HepG2 (cell line): ENCODE measurements around the gene ZFAND3.

Source experiments
- BRF2 ChIP-seq: sonication (generic); formaldehyde crosslinking; IDR thresholded peaks from 2 replicates; pipeline ENCODE4 v1.8.1; 2022; ENCODE audit warnings: mild to moderate bottlenecking, missing genetic modification reagents
- CTCF ChIP-seq: sonication (generic); formaldehyde crosslinking; IDR thresholded peaks from 2 replicates; pipeline ENCODE4 v1.5.0; 2020; ENCODE audit warnings: mild to moderate bottlenecking, missing genetic modification reagents, moderate library complexity
- FOXP4 ChIP-seq: sonication (generic); formaldehyde crosslinking; IDR thresholded peaks from 2 replicates; pipeline ENCODE4 v1.4.0; 2020; ENCODE audit warnings: missing genetic modification reagents
- NFIB ChIP-seq: sonication (generic); formaldehyde crosslinking; IDR thresholded peaks from 2 replicates; pipeline ENCODE4 v1.9.0; 2021; ENCODE audit warnings: missing genetic modification reagents, mild to moderate bottlenecking, borderline replicate concordance
- NFIC ChIP-seq: IDR thresholded peaks from 2 replicates; pipeline ENCODE4 v1.6.1; 2012; ENCODE audit warnings: mild to moderate bottlenecking, low read length, inconsistent platforms
- PHF5A ChIP-seq: IDR thresholded peaks from one replicate; pipeline ENCODE4 v1.6.1; 2018; ENCODE audit warnings: low read depth, missing genetic modification reagents; ENCODE audit not compliant: unreplicated experiment
- SMC3 ChIP-seq: IDR thresholded peaks from 2 replicates; pipeline ENCODE4 v1.6.1; 2011; ENCODE audit warnings: low read length, improper control_type of control experiment
- SNRNP70 ChIP-seq: fragments of 200-400 bp; formaldehyde crosslinking; IDR thresholded peaks from 2 replicates; pipeline ENCODE4 v1.6.1; 2017; ENCODE audit warnings: mild to moderate bottlenecking, low read depth, low read length, moderate library complexity
- THRA ChIP-seq: sonication (generic); formaldehyde crosslinking; IDR thresholded peaks from 2 replicates; pipeline ENCODE4 v1.4.0; 2020; ENCODE audit warnings: missing genetic modification reagents, borderline replicate concordance
- ZNF232 ChIP-seq: sonication (generic); formaldehyde crosslinking; IDR thresholded peaks from 2 replicates; pipeline ENCODE4 v1.4.0; 2020; ENCODE audit warnings: missing genetic modification reagents, borderline replicate concordance
- ZNF317 ChIP-seq: sonication (generic); formaldehyde crosslinking; IDR thresholded peaks from 2 replicates; pipeline ENCODE4 v1.5.0; 2020; ENCODE audit warnings: mild to moderate bottlenecking, missing genetic modification reagents
- ZNF800 ChIP-seq: sonication (generic); formaldehyde crosslinking; IDR thresholded peaks from 2 replicates; pipeline ENCODE4 v1.4.0; 2020; ENCODE audit warnings: missing genetic modification reagents
- ZSCAN20 ChIP-seq: sonication (generic); formaldehyde crosslinking; IDR thresholded peaks from 2 replicates; pipeline ENCODE4 v1.4.0; 2020; ENCODE audit warnings: missing genetic modification reagents, mild to moderate bottlenecking, borderline replicate concordance

GRCh38 chr6:37822851-37823682 lies 3.5 kb downstream of the ZFAND3 start:
- TF ChIP-seq SMC3, result no peak
- TF ChIP-seq CTCF, result no peak
- TF ChIP-seq ZSCAN20 (CRISPR knock-in tag), result no peak
- TF ChIP-seq BRF2 (CRISPR knock-in tag), result no peak
- no peak for TF ChIP-seq NFIB (CRISPR knock-in tag)
- TF ChIP-seq NFIC, result no peak; the same call in 1 of the 2 replicates
- TF ChIP-seq FOXP4, result no peak
- no peak for TF ChIP-seq ZNF317
- no peak for TF ChIP-seq PHF5A (CRISPR knock-in tag)
- no peak for TF ChIP-seq THRA (CRISPR knock-in tag)
- no peak for TF ChIP-seq ZNF232 (CRISPR knock-in tag)
- TF ChIP-seq SNRNP70, result no peak
- TF ChIP-seq ZNF800 (CRISPR knock-in tag), result no peak
